NOMO-1 treated with dmso at 0.1 percent for 144 hours (cell line): ENCODE data around the gene SLC19A2.
"Not testable (repeated sequence)": the region's sequence is repeated elsewhere in the genome, so short reads cannot be mapped to it uniquely, and the experiment has no call there.

Source experiments
- DNase-seq: peaks from one replicate; lab custom pipeline; 2025; ENCODE audit not compliant: unreplicated experiment; lab: John Stamatoyannopoulos, UW

Gene SLC19A2, protein sequence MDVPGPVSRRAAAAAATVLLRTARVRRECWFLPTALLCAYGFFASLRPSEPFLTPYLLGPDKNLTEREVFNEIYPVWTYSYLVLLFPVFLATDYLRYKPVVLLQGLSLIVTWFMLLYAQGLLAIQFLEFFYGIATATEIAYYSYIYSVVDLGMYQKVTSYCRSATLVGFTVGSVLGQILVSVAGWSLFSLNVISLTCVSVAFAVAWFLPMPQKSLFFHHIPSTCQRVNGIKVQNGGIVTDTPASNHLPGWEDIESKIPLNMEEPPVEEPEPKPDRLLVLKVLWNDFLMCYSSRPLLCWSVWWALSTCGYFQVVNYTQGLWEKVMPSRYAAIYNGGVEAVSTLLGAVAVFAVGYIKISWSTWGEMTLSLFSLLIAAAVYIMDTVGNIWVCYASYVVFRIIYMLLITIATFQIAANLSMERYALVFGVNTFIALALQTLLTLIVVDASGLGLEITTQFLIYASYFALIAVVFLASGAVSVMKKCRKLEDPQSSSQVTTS

DNA sequence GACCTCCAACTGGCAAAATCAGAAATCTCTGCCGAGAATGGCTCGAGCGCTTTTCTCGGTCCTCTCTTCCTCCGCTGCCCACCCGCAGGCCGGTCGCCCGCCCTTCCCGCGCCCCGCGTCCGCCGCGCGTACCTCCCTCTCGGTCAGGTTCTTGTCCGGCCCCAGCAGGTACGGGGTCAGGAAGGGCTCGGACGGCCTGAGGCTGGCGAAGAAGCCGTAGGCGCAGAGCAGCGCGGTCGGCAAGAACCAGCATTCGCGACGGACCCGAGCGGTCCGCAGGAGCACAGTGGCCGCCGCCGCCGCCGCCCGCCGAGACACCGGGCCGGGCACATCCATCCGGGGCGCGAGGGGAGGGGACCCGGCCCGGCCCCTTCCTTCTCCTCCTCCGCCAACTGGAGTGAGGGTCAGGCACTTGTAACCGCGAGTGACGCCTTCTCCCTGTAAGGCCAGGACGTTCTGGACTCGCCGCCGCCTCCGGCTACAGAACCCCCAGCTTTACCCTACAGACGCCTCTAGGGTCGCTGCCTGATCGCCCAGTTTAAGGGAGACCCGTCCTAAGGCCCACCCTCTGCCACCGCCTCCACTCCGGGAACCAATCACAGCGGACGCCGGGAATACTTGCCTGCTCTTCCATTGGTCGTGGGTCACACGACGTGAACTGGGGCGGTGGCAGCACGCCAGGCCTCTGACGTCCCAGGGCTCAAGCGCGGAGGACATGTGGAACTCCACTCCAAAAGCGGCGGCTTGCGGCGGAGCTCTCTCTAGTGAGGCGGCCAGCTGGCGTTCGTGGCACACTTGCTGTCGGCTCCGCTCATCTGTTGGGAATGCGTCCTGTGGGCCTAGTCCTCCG, at the start of gene SLC19A2:
Gene SLC19A2 (minus strand): TSS at position 514 of the 850 bp plus-strand sequence. CDS start 178 bp downstream, at position 336.
- peak; percentile 99 for DNase-seq

DNA sequence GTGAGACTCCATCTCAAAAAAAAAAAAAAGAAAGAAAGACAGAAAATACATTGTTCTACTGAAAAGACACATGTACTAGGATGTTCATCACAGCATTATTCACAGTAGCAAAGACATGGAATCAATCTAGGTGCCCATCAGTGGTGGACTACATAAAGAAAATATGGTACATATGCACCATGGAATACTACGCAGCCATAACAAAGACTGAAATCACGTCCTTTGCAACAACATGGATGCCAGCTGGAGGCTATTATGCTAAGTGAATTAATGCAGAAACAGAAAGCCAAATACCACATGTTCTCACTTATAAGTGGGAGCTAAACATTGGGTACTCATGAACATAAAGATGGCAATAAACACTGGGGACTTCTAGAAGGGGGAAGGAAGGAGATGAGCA, 48.9 kb upstream of the SLC19A2 start:
- no peak for DNase-seq

DNA sequence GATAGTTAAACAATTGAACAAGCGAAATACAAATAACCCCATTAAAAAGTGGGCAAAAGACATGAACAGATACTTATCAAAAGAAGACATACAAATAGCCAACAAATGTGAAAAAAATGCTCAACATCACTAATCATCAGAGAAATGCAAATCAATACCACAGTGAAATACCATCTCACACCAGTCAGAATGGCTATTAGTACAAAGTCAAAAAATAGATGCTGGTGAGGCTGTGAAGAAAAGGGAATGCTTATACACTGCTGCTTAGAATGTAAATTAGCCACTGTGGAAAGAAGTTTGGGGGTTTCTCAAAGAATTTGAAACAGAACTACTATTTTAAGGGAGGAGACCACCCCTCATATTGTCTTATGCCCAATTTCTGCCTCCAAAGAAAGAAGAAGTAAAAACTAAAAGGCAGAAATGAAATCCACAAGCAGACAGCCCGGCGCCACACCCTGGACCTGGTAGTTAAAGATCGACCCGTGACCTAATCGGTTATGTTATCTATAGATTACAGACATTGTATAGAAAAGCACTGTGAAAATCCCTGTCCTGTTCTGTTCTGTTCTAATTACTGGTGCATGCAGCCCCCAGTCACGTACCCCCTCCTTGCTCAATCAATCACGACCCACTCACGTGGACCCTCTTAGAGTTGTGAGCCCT, 47.9 kb upstream of the SLC19A2 start:
- DNase-seq = not testable (repeated sequence)

DNA sequence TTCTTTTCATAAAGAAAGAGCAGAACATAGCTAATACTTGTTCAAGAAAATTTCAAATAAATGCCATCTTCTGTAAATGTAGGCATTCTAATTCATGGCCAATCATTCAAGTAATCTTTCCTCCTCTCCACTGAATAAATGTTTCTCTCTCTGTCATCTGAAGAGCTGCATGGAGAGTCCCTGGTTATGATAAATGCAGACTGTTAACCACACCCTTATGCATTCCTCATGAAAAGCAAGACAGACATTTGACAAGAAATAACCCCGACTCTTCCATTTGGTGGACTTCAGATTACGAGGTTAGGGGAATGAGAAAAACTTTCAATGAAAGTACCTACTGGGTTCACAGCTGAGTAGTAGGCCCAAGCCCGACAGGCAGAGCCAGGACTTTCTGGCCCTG, 44.7 kb upstream of the SLC19A2 start:
- no peak for DNase-seq

DNA sequence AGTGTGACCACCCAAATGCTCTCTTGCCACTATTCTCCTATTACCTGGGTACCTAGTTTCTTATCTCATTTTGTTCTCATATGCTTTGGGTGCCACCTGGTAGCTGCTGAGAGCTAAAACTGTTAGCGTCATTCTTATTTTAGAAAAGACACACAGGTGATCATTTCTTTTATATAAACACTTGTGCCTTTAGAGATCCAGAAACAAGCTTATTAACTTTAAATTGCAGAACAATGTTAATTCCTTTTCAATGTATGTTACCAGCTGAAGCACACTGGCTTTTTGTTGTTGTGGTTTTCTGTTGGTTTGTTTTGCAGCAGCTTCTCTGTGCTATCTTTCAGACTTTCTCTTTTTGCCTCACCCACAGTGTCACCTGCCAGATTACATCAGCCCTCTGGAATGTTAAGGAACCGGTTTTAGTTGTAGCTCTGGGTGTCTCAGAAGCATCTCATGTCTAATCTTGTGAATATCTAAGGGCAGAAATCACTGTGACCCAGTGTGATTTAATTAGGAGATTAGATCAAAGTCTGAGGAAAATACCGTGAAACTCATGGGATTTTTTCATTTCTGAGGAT, 43.4 kb upstream of the SLC19A2 start:
- DNase-seq = no peak

DNA sequence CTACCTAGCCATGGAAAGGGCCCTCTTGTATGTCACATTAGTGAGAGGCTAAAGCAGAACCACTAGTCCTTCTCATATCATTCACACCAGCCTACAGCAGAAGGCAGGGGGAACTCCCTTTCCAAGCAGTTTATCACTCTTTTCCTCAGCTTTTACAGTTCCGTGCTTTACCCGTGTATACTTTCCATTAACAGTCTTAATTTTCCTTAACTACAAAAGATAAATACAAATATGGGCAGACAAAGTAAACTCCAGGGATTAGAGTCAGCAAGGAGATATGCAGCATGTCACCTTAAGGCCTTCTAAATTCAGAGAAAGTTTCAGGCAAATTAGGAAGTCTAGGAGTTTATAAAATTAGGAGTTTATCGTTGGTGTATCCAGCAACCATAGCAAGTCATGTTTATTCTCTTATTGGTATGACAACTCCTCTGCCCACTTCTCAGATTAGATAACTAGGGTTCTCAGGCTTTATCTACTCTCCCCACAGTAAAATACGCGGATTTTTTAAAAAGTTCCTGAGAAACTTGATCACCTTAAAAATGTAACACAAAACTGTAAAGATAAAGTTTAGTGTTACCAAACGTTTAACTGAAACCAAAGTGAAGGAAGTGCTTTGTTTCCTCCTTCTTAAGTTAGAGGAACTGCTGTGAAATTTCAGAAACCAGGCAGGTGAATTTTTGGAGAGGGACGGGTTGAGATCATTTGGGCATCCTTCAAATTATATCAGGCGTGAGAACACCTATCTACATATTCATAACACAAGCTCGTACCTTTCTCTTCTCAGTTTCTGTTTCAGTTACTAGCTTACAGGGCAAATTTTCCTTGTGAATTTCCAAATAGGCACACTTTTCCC, 42.7 kb upstream of the SLC19A2 start:
- DNase-seq = no peak

DNA sequence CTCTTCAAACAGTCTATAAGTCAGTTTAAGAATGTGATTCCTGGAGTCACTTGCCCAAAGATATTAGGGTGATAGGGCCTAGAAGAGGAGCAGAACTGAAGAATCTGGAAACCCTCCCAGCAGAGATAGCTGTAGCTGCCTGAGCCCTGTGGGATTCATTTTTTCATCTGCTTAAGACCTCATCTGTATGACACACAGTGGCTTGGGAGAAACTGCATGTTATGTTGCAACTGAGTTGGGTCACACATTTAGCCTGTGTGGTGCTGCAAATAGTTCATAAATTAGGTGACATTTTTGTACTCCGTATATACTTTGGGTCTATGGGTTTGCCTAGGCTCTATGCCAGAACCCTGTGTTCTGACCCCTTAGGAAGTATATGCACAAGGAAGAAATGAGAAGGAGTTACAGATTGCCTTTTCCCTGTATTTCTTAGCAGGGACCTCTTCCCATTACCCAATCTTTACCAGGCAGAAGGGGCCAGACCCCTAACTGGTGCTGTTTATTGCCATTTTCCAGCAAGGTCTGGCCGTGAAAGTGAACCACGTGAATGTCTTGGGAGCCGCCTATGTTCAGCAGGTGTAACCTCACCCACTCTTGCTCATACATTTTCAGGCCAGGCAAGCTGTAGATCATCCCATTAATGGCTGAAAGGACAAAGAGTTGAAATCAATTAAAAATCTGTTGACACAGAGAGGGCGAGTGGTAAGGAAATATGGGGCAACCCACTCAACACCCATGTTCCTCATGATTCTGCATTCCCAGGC, 41.9 kb upstream of the SLC19A2 start:
- no peak for DNase-seq

DNA sequence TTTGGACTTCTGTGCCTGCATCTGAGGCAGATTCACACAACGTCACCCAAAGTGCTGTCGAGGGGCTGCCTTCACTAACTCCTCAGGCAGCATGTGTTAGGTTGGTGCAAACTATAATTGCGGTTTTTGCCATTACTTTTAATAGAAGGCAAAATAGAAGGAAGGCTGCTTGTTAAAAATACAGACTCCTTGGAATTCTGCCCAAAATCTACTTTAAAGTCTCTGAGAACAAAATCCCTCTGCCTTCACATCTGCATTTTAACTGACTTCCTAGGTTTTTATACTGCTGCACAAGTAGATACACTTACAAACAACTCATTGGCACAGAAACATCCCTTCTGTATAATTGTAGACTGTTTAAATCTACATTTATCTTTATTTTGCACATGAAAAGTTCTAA, 41.3 kb upstream of the SLC19A2 start:
- no peak for DNase-seq

DNA sequence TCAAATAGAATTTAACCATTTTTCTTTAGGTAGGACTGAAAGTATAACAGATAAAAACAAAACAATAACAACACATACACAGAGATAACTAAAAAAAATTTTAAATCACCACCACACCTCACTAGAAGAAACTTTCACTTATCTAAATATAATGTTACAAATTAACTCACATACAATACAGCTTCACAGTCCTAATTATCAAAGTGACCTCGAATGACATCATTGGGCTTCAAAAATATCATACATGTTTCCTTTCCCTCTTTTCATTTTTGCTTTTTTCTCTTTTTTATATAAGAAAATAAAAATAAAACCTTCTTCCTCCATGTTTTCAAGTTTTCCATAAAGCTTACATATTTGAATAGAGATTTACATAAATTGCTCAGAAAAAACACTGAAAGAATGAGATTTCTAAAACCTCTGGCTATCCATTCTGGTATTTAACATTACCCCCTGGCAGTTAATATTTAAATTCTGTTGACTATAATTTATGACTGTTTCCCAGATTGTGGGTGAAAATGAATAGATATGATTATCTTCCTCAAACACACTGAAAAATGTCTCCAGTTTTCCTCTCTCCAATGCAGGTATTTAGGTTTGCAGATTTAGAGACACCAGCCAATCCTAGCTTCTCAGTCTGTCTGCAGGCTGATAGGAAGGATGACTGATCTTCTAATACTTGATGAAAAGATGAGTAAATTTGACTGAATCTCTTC, 40.5 kb upstream of the SLC19A2 start:
- no peak for DNase-seq

DNA sequence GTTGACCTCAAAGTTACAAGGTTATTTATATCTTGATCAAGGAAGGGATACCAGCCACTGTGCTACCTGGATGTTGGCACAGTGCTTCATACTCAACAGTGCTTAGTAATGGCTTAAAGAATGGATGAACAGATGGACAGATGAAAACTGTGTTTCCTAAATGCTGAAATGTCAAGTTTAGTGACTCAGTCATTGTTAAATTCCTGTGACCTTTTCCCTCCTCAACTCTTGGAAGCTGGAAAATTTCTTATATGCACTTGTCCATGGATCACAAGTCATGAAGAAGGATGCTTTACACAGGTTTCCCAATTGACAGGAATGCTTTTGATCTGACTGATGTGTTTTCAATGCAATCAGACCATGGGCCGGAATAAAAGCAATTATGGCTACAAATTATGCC, 39.6 kb upstream of the SLC19A2 start:
- no peak for DNase-seq

DNA sequence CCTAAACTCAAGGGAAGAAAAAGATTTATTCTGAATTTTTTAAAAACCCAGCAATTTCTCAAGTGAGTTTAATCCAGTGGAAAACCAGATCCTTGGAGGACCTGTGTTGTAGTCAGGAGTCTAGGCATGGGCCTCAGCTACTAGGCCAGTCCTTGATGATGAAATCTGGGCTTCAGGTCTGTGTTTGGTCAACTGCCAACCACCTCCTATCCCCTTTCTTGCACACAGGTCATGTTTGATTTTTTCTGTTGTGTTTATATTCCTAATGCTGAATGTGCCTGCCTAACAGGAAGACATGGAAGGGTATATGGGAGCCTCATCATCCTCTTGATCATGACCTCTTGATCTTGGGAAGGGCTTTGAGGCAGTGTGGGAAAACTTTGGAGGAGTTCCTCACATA, 38.2 kb upstream of the SLC19A2 start:
- DNase-seq = no peak

DNA sequence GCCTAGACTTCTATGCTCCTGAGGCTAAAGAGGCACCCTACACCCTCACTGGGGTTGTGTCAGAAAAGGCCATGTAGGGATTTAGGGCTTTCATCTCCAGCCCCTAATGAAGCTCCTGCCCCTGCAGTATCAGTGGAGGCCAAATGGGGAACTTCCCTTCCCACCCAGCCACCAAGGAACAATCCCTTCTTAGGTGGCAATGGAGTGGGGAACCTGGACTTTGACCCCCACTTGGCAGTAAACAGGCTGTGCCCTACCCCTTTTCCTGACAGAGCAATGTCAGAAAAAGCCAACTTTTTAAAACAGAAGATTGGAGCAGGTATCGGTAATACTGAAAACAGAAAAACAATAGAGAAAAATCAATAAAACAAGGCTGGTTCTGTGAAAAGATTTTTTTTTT, 35.5 kb upstream of the SLC19A2 start:
- DNase-seq = no peak

DNA sequence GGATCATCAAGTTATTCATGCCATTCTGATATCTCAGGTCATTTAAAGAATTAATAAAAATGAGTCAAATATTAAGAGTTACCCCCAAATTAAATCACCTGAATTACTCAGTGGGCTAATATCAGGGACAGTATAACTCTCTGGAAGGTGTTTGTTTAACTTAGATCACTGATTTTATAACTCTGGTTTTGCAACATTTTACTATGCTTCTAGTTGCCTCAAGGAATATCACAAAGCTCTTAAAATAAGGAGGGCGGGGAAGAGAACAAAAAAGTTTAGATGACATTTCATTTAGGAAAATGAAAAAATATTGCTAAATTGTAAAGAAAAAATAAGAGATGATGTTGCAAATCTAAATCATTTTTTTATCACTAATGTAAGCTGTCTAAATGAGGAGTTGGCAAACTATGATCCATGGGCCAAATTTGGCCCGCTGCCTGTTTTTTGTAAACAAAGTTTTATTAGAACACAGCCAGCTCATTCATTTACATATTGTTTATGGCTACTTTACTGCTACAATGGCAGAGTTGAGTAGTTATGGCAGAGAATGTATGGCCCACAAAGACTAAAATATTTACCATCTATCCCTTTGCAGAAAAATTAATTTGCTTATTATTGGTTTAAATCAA, 31.9 kb upstream of the SLC19A2 start:
- no peak for DNase-seq

DNA sequence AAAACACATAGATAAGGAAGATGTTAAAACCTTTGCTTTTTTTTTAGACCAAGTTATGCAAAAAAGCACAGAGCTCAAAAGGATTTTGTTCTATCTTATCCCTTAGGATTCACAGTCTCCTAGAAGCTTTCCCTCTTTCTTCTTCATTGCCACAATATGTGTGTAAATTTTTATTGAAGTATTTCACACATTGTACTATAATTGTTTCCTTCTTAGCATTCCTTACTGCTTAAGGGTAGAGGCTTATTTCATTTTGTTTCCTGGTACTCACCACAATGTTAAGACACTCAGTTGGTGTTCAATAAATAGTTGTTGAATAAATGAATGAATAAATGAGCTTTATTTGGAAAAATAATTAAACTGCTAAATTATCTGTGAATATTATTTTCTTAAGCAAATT, 29.9 kb upstream of the SLC19A2 start:
- no peak for DNase-seq

DNA sequence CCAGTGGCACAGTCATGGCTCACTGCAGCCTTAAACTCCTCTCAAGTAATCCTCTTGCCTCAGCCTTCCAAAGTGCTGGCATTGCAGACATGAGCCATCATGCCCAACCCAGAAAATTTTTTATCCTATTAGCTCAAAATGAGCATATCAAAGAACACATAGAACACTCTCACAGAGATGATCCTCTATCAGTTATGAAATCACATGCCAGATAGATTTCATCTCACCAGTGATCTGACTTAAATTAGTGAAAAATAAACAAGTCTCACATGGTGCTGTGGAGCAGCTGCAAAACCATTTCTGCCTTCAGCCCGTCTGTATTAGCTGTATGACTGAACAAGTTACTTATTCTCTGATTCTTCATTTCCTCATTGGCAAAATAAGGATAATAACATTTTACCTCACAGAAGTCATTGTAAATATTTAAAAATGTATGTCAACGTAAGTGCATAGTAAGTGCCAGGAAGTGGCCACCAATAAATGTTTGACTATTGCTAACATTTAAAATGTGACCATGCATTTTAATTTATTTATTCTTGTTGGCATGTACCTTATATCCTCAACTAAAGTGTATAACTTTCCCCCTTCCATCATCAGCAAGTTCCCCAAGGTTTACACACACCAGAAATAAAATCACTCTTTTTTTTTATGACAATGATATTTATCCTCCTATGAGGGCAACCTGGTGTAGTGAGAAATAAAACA, 29.0 kb upstream of the SLC19A2 start:
- DNase-seq = no peak

DNA sequence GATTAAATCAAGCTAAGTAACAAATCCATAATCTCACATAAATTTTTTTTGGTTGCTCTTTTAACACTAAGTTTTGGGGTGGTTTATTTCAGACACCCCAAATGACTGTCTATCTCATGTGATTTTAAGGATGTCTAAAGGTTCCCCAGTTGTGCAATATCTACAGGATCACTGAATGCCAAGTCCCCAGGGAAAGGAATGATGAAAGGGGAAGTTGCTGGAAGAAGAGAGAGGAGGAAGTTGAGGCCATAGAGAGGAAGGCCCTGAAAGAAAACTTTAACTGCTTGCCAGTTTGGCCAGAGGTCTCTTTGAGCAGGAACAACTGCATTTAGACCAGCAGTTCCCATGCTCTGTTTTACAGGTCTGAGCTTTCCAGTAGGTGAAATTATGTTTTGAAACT, 27.5 kb upstream of the SLC19A2 start:
- peak; percentile 54 for DNase-seq

DNA sequence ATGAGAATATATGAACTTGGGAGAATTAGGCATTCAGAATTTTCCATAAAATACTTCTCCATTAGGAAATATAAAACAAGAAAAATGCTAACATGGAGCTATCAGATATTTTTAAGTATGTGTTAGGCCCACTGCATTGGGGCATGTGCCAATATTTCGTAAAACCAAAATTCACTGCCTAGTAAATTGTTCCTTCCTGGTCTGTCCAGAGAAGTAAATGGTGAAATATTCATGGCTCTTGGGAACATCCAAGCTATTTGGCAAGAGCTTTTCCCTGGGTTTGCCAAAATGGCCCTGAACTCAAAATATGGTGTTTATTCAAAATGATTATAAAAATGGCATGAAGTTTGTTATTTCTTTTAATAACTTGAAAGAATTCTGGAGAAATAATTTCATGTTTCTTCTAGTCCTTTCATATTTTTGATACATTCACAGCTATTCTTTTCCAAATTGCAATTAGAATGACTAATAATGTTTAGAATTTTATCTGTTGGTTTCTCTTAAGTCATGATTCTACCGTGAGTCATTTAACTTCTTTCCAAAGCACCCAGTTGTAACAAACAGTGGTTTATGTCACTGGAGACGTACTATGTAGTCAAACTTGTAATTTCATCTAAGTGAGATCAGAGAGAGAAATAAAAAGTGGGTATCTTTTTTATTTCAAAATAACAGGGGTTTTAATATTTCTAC, 25.7 kb upstream of the SLC19A2 start:
- no peak for DNase-seq
